ENCODE results near the gene FCHO2.

FCHO2 gene

DNA sequence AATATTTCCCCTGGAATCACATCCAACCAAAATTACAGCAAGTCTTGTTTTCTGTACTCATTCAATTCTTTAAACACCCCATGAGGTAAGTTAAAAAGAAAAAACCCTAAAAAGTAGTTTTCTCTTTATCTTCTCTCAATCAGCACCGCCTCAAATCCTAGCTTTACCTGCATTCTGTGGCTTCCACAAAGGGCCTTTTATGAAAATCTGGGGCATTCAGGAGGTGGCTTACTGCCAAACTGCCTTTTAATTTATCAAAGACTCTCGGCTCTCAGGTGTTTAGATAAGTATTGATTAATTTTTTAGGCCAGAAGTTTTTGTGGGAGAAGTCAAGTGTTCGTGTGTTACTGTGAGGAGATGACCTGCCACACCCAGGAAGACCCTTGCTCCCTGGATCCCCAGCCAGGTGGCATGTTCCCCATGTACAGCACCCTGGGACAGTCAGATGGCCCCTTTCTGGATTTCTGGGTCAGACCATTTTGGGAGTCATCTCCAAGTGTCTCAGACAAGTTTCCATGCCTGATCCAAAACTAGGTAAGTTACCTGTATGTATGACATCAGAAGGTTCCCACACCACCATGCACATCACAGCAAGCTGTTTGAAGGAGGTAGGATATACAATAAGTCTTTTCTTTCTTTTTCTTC lies 158.3 kb downstream of the FCHO2 start:
- no peak for DNase-seq (ENCODE audit: low read depth)

DNA sequence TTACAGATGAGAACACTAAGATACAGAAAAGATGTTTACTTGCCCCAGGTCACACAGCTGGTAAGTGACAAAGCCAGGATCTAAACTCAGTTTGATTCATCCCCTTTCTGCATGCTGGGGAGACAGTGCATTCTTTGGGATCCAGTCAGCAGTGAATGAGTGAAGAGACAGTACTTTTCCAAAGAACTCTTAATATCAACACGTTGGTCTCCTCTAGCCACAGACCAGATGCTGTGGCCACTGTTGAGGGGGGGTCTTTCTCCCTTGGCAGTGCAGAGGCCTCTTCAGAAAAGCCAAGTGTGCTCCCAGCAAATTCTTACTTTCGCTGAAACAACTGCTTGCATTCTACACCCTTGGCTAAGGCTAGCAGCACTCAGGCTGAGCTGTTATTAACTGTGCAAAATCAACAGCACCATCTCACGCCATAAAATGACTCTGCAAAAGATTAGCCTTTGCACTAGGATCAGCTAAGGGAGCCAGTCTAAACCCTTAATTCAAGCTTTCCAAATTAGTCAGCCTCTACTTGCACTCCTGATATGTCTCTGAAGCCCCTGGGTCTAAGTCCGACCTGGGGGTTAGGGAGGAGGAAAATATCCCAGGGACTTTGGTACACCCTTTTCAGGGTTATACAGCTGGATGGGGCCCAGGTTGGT lies 159.7 kb downstream of the FCHO2 start:
- DNase-seq (ENCODE audit: low read depth): no peak

DNA sequence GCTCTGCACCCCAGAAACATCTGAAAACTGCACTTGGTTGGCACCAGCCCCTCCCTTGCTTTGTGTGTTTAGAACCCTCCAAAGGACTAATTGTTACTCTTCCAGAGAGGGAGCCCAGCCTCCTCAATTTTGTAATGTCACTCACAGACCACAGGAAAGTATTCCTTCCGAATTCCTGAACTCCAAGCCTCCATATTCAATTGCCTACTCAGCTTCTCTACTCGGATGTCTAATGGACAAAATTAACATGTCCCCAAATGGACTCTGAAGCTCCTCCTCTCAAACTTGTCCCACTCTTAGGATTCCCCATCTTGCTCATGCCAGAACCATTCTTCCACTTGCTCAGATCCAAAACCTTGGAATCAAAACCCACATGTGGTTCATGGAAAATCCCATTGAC lies 160.7 kb downstream of the FCHO2 start:
- DNase-seq (ENCODE audit: low read depth): no peak

DNA sequence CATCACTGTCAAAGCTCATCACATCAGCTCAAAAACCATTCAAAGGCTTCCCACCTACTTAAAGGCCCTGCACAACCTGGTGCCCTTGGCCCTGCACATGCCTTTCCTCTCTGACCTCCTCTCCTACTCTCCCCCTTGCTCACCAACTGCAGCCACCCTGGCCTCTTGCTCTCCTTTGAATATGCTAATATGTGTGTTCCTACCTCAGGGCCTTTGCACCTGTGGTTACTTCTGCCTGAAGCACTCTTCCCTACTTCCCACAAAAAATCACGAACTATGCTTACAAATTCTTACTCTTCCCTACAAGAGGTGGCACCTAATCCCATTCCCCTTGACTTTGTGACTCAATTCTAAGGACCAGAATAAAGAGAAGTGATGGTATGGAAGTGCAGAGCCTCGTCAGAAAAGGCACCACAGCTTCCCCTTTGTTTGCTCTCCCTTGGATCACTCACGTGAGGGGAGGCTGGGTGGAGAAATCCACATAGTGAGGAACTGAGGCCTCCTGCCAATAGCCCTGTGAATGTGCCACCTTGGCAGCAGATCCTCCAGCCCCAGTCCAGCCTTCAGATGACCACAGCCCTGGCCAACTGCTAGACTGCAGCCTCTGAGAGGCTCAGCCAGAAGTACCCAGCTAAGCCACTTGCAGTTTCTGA lies 161.4 kb downstream of the FCHO2 start:
- no peak for DNase-seq (ENCODE audit: low read depth)

DNA sequence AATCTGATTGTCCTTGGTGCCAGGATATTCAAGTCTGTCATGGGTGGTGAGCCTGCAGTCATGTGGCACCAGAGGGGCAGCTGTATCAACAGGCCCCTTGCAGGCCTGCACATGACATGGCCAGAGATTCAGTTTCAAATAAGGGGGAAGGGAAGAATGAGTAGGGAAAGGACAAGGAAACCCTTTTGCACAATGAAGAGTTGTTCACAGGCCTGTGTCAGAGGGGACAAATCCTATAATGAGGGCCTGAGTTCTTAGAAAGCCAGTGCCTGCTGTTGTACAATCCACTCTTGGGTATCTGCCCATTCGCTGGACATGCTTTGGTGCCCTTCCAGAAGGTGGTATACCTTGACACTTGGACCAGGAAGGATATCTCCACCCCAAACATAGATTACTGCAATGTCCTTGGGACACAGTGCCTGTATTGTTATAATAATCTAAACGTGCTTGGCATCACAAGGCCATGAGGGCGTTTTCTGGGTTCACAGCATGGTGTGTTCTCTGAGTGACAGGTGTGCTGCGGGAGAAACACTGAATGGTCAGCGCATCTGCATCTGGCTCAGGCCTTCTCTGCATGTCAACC lies 162.6 kb downstream of the FCHO2 start:
- no peak for DNase-seq (ENCODE audit: low read depth)

DNA sequence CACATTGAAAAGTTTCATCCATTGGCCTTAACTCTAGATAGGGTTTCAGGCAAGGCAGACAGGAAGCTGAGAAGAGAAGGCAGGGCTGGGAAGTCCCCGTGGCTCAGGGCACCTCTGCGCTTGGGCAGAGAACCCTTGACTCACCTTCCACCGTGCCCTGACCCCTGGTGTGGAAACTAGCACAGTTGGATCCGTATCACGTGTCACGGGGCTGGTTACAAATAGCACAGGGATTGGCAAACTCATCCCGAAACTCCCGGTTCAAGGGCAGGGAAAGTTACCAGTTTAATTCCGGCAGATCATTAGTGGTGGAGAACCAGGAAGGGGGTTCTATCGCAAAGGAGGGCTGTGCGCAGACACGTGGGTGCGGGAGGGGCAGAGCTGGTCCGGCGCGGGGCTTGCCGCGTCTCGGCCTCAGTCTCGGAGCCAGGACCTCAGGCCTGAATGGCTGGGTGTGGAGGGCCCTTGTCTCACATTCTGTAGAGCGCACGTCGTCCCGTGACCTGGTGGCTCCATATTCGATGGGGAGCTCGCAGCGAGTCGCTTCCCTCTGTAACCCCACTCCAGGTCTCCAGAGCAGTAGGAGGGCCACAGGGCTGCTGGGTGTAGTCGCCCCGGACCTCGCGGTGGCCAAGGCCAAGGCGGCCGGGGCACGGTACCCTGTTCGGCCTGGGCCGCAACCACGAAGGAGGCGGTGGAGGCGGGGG lies 163.8 kb downstream of the FCHO2 start:
- no peak for DNase-seq (ENCODE audit: low read depth)

DNA sequence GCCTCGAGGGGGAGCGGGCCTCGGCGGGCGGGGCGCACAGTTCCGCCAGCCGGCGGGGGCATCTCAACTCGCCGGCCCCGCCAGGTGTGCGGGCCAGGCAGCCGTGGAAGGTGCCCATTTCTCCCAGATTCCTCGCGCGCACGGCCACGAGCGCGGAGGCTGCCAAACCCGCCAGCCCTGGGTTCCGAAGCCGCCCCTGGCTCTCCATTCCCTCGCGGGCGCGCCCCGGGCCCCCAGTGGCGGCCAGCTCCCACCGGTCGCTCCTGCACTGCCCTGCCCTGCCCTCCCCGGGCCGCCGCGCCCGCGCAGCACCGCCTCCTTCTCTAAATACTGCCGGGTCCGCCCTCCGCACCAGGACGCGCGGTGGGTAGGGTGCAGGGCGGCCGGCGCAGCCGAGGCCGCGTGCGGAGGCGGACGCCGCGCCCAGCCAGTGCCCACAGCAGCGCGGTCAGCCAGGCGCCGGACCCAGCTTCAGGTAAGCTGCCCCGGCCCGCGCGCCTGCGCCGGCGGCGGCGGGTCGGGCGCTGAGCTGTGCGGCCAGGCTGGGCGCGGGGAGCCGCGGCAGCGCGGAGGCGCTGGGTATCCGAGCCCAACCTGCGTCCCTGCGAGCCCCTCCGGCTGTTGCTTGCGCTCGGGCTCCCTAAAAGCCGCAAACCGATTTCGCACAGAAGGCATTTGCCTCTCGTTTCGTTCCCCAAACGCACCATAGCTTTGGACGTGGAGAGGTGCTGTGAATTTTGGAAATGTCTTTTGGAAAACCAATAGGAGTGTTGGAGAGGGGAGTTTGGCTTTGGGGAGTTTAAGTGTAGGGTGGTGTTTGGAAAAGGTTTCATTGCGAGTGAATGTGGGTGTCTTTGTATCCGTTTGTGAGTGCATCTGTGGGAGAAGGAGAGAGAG lies 164.6 kb downstream of the FCHO2 start, which contains the start of gene TMEM171:
Gene TMEM171, plus strand, starts transcription at position 354 of the 897 bp plus-strand sequence. CDS start 2,799 bp downstream, outside the sequence.
- DNase-seq (ENCODE audit: low read depth): no peak

DNA sequence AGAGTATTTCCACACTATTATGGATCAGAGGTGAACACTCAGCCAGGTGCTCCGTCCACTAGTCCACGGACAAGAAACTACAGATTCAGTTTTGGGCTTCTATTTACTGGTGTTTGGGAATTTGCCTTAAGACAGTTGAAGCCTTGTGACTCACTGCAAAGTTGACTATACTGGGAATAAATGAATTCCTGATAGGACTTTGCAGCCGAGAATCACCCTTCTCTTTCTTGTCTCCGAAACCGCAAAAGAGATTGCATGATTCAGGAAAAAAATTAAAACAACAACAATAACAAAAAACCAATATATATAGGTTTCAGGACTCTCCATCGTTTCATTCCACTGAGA lies 165.2 kb downstream of the FCHO2 start:
- DNase-seq (ENCODE audit: low read depth): no peak

DNA sequence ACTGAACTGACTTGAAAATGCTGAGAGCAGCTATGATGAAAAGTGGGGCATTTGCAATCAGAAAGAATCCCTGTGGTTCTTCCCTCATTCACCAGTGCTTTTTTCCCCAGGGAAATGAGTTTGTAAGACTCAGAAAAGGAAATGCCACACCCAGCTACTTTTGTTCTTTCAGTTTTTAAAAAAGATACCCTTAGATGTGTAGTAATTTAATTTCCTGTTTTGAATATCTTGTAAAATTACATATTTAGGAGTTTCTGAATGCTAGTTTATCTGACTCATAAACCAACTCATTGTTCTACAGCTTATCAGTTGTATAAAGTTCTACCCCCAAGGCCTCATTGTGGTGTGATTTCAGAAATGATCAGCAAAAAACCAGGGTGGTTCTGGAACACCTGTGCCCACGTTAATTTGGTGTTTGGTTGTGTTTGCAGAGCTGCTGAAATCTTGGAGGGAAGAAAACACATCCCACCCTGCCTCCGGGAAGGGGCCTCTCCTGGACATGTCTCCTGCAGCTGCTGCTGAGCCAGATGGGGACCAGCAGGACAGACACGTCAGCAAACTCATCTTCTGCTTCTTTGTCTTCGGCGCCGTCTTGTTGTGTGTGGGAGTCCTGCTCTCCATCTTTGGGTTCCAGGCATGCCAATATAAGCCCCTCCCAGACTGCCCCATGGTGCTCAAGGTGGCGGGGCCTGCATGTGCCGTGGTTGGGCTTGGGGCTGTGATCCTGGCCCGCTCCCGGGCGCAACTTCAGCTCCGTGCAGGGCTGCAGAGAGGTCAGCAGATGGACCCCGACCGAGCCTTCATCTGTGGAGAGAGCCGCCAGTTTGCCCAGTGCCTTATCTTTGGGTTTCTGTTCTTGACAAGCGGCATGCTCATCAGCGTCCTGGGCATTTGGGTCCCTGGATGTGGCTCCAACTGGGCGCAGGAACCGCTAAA lies 167.3 kb downstream of the FCHO2 start:
- DNase-seq (ENCODE audit: low read depth): no peak

DNA sequence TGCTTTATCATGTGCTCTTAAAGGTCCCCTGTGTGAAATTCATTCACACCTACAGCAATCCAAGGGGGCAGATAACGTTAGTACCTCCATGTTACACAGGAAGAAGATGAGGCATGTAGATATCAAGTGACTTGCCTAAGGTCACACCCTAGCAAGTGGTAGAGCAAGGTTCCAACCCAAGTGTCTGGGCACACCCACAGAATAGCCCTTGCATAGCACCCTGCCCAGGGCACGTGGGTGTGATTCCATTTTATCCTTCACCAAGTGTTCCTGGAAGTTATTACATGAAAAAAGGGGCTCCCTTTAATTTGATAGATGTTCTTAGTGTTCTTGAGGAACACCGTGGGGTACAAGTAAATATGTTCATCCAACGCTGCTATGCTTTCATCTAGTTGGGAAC lies 169.4 kb downstream of the FCHO2 start:
- no peak for DNase-seq (ENCODE audit: low read depth)

DNA sequence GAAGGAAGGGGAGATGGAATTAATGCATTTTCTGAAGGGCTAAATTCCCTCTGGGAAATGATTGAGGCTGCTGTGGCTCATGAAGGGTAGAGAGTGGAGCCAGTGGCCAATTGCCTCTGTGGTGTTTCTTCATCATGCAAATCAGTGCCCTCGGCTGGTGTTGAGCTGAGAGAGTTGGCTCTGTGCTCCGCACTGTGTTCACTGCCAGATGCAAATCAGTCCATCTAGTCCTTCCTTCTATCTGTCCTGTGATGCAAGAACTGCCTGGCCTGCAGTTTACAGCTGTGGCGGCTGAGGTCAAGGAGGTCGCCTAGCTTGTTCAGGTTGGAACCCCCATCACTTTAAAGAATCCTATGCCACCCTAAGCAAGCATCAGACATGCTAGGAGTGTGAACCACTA lies 170.5 kb downstream of the FCHO2 start:
- no peak for DNase-seq (ENCODE audit: low read depth)

DNA sequence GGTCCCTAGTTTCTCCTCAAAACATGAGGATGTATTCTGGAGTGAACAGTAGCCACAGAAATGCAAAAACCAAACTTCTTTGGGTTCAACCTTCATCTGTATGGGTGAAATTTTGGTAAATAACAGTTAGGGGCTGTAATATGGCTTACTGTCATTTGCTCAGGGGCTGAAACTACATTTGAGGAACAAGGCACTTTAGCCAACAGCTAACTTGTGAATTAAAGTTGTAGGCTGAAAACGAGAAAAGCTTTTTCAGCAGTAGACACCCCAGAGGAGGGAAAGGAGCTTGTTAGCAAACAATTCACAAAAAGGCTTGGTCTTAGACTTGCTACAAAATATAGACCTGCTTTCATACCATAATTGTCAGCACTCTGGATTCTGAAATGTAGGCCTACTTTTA lies 171.1 kb downstream of the FCHO2 start:
- no peak for DNase-seq (ENCODE audit: low read depth)

DNA sequence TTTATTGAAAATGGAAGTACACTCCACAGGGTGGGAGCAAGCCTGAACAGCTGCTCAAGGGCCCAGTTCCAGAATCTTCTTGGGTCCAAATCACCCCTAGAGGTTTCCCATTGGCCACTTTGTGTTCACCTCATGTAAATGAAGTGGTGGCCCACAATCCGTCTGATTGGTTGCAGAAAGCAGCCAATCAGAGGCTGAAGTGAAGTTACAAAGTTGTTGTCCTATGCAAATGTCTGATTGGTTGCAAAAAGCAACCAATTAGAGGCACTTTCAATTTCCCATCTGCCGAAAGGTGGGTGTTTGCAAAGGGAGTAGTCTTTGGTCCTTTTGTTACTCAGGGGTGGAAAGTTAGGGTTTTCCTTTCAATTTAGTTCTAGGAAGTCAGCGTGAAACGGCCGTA lies 173.3 kb downstream of the FCHO2 start:
- no peak for DNase-seq (ENCODE audit: low read depth)

DNA sequence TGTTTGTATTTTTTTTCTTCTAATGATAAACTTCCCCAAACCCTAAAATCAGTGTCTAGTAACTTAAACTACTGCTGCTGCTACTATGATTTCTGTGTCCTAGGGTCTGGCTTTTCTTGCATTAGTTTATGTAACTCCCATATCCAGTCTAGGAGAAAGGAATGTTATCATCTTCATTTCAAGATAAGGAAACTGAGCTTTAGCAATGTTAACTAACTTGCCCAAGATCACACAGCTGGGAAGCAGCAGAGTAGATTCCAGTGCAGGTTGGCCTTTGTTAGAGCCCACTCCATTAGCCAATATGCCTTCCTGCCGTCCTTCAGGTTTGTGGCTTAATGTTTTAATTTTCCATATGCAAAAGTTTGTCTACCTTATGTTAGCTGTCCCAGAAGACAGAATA lies 175.0 kb downstream of the FCHO2 start:
- no peak for DNase-seq (ENCODE audit: low read depth)

DNA sequence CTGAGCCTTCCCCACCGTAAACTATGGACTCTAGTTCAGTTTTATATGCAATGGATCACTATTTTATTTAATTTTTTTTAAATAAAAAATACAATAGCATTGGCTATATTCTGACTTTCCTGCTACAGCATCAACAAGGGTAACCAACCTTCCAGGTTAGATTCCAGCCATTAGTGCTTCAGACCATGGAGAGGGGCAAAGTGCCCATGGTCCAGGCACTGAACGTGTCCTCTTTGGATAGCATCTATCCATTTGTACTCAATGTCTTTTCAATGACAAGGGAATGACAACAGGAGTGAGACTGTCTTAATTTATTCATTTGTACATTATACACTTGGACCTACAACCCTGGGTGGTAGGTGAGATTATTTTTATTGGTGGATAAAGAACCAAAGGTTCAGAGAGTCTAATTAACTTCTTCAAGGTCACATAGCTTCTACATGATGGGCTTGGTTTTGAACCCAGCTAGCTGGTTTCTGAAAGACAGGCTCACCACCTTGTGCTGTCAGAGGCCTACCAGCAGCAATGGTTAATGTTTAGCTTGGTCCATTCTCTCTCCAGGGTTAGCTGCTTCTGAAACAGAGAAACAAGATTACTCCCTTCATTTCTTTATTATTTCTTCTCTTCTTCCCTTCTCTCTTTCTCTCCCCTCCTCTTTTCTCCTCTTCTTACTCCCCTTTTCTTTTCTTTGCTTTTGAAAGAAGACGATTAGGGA lies 176.0 kb downstream of the FCHO2 start:
- no peak for DNase-seq (ENCODE audit: low read depth)

DNA sequence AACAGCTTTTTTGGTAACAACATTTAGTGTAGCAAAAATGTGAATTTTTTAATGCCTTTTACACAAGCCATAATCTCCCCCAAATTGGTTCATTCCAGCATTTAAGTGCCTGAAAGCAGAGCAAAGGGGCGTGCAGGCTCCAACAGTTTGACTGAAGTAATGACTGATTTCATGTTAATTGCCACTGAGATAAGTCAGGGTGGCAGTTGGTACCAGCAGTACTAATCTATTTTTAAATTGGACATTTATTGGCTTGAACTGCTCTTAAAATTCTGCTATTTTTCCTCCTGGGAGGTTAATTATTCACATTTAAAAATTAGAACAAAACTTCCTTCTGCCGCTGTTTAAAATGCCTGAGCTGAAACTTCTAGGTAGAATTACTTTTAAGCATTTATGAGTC lies 176.9 kb downstream of the FCHO2 start:
- DNase-seq (ENCODE audit: low read depth): no peak

DNA sequence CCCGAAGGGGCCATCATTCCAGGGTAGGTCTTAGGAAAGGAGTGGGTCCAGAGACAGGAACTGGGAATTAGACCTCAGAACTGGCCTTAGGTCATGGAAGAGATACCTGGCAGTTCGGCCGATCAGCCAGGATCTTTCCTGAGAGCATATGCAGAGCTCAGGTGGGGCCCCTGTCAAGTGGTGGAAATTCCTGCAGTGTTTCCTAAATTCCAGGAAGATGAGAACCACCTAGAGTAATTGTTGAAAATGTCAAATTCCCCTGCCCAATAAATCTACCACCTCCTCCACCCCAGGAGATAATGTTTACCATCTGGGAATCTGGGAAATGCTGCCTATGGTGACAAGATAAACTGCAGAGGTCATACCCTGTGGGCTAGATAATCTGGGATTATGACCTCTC lies 179.2 kb downstream of the FCHO2 start:
- DNase-seq (ENCODE audit: low read depth): no peak

DNA sequence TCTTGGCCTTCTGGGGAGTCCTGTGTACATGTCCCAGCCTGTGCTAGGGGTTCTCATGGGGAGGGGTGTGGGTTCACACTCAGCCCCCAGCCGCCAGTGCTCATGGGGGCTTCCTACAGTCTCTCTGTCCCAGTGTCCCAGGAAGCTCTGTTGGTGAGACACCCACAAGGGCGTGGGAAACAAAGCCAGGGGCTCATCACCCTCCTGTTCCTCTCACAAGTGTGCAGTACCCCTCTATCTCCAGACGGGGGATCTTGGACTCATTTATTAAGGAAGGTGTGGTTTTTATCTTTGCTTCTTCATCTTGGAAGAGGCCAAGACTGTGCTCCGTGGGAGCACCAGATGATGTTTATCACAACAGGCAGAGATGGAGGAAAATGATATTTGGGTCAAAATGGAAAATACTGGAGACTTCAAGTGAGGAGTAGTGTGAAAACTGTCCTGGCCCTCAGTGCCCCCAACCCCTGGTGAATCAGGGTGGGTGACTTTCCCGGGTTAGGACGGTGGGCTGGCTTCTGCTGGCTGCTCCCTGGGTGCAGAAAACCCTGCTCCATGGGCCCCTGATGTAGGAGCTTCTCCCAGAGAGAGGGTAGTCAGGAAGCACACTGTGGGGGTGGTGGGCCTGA lies 179.7 kb downstream of the FCHO2 start:
- DNase-seq (ENCODE audit: low read depth): no peak

DNA sequence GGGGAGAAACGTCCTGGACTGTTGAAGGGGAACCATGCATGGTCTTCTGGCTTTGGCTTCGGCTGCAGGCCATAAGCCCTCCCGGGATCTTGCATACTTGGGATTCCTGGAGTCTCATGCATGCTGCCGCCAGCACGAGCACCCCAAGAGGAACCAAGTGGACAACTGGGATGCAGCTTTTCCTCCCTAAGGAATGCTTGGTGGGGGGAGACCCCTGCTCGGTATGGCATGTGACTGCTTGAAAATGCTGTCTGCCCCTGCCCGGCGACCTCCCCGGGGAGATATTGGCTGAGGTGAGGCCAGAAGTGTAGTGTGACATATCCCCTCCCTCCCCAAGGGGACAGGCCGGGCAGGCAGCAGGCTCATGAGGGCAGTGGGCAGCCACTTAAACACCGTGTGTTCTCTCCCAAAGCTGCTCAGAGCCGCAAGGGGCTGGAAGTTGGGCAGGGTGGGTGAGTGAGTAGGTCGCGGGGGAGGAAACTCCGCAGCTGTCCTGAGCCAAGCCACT lies 180.3 kb downstream of the FCHO2 start:
- DNase-seq (ENCODE audit: low read depth): no peak

All from T-helper 22 cell (primary cell).